Measurements from ENCODE around the gene SPATA21. TPM values are rescaled to one million over a fixed set of nuclear protein-coding genes. Genes with fewer than 3 reads are reported as not detected.

The SPATA21 gene
- total RNA-seq, 4 donors from 2014 or later = not detected

DNA sequence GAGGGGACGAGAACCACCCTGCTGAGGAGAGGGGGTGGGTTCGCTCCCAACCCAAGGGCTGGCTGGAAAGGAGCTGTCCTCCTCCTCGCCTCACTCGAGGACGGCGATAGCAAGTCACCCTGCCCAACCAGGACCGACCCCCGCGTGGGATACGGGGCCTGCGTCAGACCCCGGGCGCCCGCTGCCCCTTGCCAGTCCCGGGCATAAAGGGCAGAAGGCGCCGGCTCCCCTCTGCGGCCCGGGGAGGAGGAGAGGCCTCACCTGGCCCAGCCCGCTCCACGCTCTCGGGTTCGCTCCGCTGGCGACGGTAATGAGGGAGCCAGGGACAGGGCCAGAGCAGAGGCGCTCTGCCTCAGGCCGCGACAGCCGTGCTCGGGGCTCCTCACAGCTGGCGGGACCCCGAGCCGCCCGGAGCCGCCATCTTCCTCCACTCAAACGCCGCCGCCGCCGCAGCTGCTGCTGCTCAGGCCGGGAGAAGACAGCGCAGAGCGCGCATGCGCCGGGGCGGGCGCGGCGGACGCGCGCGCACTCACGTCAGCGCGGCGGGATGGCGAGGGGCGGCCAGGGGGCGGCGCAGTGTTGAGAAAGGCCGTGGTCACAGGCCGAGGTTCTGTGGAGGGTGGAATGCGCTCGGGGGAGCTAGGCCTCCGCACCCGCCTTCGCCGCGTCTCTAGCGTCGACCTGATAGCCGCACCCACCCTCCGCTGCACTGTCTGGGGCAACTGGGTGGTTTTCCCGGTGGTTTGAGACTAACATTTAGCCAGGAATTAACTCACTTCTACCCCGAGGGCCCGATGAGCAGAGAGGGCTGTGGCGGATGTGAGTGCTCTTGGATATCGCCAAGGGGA is 85.0 kb downstream of the SPATA21 start, which contains the start of gene FBXO42:
Gene FBXO42 (minus strand): TSS at position 487 of the 848 bp plus-strand sequence. CDS start 37,062 bp downstream, outside the sequence.
- TF ChIP-seq EP300 (IDR thresholded peaks at IDR 0.05; ENCODE audit: low read depth) = no peak
- TF ChIP-seq CTCF (IDR thresholded peaks at IDR 0.05) = peak in 3 of 5 experiments; percentile 32 to 50 (median 43)
- peak; percentile 80 for TF ChIP-seq POLR2A (IDR thresholded peaks at IDR 0.05)
- TF ChIP-seq POLR2AphosphoS5 (IDR thresholded peaks at IDR 0.05) = peak; percentile 82 to 92 (median 86)
- Histone ChIP-seq H3K27ac (peak within 1 kb of the TSS; percentile 92 to 95 (median 95)), H3K9me3 (no peaks in the 10 kb centered on the region), H3K4me3 (peak within 1 kb of the TSS; percentile 79 to 90 (median 86)), H3K4me1 (peaks cover 12 to 39% (median 15%) of the 10 kb centered on the region in 4 donors), H3K36me3 (no peaks in the 10 kb centered on the region), H3K27me3 (no peaks in the 10 kb centered on the region)
- intact Hi-C loops (cut with DNase I; ENCODE audit: low total_unique reads) (no loop called here), in situ Hi-C loops (cut with MboI; ENCODE audit: low pct_ligation_motif_present in 1 of 4, low pct_unique_long_range_greater_than_20kb in 1 of 4, low sequenced_read_pairs in 3 of 4) (loop anchor here in 1 of 4 donors (25.0 kb wide), 2 partner anchors 140 to 265 kb away; partner anchors contain the start of gene ARHGEF19)
- DNase-seq = peak; percentile 92
- 0% methylated on average over 35 of the region's 81 CpGs; no CpG with 5 or more reads in 1 of the 2 donors for WGBS, 2 donors (ENCODE audit: low coverage in 1 of 2)

DNA sequence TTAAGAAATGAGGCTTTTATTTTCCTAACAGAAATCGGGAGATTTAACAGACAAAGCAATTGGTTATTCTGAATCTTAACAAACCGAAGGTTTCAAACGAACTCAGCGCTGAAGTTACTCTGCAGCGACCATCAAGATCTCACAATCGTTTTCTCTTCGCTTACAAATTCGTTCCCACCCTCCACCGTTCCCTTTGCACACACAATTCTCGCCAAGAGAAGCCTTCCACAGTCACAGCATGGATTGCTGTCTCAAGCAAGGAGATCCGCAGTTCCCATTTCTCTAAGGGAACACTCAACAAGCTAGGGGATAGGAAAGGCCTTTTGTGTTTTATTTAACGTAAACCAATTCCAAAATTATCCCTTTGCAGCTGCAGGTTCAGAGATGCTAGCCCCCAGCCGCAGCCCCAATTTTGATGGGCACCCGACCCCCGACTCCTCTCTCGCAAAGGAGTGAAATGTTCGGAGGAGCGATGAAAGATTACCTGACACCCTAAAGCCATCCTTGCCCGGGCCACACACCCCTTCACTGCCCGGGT is 85.7 kb downstream of the SPATA21 start:
- Histone ChIP-seq H3K4me1 (peaks cover 12 to 39% (median 15%) of the 10 kb centered on the region in 4 donors), H3K27me3 (no peaks in the 10 kb centered on the region), H3K9me3 (no peaks in the 10 kb centered on the region), H3K36me3 (no peaks in the 10 kb centered on the region), H3K27ac (peak overlapping the region; percentile 92 to 95 (median 95)), H3K4me3 (peak overlapping the region; percentile 79 to 90 (median 86))
- in situ Hi-C loops (cut with MboI; ENCODE audit: low pct_ligation_motif_present in 1 of 4, low pct_unique_long_range_greater_than_20kb in 1 of 4, low sequenced_read_pairs in 3 of 4) (loop anchor here in 1 of 4 donors (25.0 kb wide), 2 partner anchors 139 to 264 kb away; partner anchors contain the start of gene ARHGEF19), intact Hi-C loops (cut with DNase I; ENCODE audit: low total_unique reads) (no loop called here)
- 0% methylated on average over 7 to 20 of the region's 20 CpGs for WGBS, 2 donors (ENCODE audit: low coverage in 1 of 2)
- DNase-seq = no peak
- TF ChIP-seq POLR2A (IDR thresholded peaks at IDR 0.05) = no peak
- no peak for TF ChIP-seq EP300 (IDR thresholded peaks at IDR 0.05; ENCODE audit: low read depth)
- no peak for TF ChIP-seq CTCF (IDR thresholded peaks at IDR 0.05)
- TF ChIP-seq POLR2AphosphoS5 (IDR thresholded peaks at IDR 0.05) = no peak

DNA sequence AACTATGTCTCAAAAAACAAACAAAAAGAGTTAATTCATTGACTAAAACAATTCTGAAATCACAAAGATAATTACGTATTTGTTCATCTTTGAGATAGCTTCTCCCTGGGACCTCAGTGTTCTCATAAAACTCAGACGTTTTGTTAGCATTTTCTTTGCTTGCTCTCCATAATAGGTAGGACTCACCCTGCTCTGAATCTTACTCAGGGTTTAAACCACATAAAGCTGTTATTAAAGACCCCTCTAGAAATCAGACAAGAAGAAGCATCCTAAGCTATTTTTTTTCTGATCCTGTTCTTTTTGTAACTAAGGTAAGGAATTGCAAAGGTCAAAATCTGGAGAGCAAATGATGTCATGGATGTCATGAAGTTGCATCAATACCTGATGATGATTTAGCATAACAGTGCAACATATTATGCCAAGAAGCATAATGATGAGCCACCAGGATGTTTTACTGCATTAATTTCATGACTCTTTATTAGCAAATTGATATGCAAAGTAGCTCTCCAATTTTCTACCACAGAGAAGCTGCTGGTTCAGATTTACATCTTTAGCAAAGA is 87.3 kb downstream of the SPATA21 start:
- WGBS, 2 donors (ENCODE audit: low coverage in 1 of 2) = 57% methylated on average over 2 of the region's 2 CpGs; no CpG with 5 or more reads in 1 of the 2 donors
- H3K4me1 ChIP-seq = peaks cover 12 to 39% (median 15%) of the 10 kb centered on the region in 4 donors
- no peaks in the 10 kb centered on the region for H3K36me3 ChIP-seq
- peak overlapping the region in 1 of 4 donors; percentile 95 for H3K27ac ChIP-seq
- no peaks in the 10 kb centered on the region for H3K9me3 ChIP-seq
- H3K4me3 ChIP-seq = no peak overlapping the region
- in situ Hi-C loops (cut with MboI; ENCODE audit: low pct_ligation_motif_present in 1 of 4, low pct_unique_long_range_greater_than_20kb in 1 of 4, low sequenced_read_pairs in 3 of 4) = loop anchor here in 1 of 4 donors (25.0 kb wide), 2 partner anchors 138 to 263 kb away; partner anchors contain the start of gene ARHGEF19
- no peak for TF ChIP-seq CTCF (IDR thresholded peaks at IDR 0.05)
- TF ChIP-seq POLR2AphosphoS5 (IDR thresholded peaks at IDR 0.05) = no peak
- no peak for TF ChIP-seq POLR2A (IDR thresholded peaks at IDR 0.05)
- TF ChIP-seq EP300 (IDR thresholded peaks at IDR 0.05; ENCODE audit: low read depth) = no peak
- H3K27me3 ChIP-seq = no peaks in the 10 kb centered on the region
- DNase-seq = no peak
- intact Hi-C loops (cut with DNase I; ENCODE audit: low total_unique reads) = loop anchor here (10.0 kb wide), 1 partner anchor 65 kb away; no protein-coding TSS in a partner anchor

Other genes starting within 250 kb of the SPATA21 start
- gene ARHGEF19, start 224.8 kb downstream of the SPATA21 start, total RNA-seq = 10 to 100 TPM in 2 of 4 donors, 1 to 10 TPM in 2; 5.7 to 46.8 (median 10.8) TPM
- gene CPLANE2, start 200.2 kb downstream of the SPATA21 start, total RNA-seq = 10 to 100 TPM in 1 of 4 donors, 1 to 10 TPM in 2, under 1 TPM in 1; 0.60 to 12.3 (median 4.3) TPM
- 10 to 100 TPM; 15.7 to 25.4 (median 18.8) TPM for gene FBXO42, start 84.9 kb downstream of the SPATA21 start, total RNA-seq
- 10 to 100 TPM; 54.6 to 66.8 (median 61.7) TPM for gene SZRD1, start 70.2 kb downstream of the SPATA21 start, total RNA-seq
- 10 to 100 TPM; 34.4 to 58.2 (median 52.4) TPM for gene NECAP2, start 3.3 kb upstream of the SPATA21 start, total RNA-seq
- under 1 TPM in 3 of 4 donors, not detected in 1; under 0.01 TPM for gene RNU1-1, start 76.9 kb upstream of the SPATA21 start, total RNA-seq
- gene NBPF1, start 176.1 kb upstream of the SPATA21 start, total RNA-seq = 100 to 1,000 TPM in 3 of 4 donors, 10 to 100 TPM in 1; 70.1 to 178 (median 148) TPM
- gene RNU1-3, start 229.5 kb upstream of the SPATA21 start, total RNA-seq = under 1 TPM in 3 of 4 donors, not detected in 1; under 0.01 TPM

Measured in transverse colon (tissue), 4 donors.